ENCODE data around the gene CAMK1.

The CAMK1 gene

GRCh38 chr3:9806137-9806536, 36.4 kb upstream of the CAMK1 start:
- TF ChIP-seq CTCF (IDR thresholded peaks at IDR 0.05; ENCODE audit: low read depth, low read length, missing control alignments): no peak
- H3K4me3 ChIP-seq (replicated peaks; ENCODE audit: low read depth, low read length): no peak overlapping the region
- DNase-seq (ENCODE audit: extremely low read depth, low read depth): no peak

GRCh38 chr3:9804996-9805395, 35.2 kb upstream of the CAMK1 start:
- H3K4me3 ChIP-seq (replicated peaks; ENCODE audit: low read depth, low read length): no peak overlapping the region
- DNase-seq (ENCODE audit: extremely low read depth, low read depth): no peak
- no peak for TF ChIP-seq CTCF (IDR thresholded peaks at IDR 0.05; ENCODE audit: low read depth, low read length, missing control alignments)

- no peak for DNase-seq (ENCODE audit: extremely low read depth, low read depth)
- H3K4me3 ChIP-seq (replicated peaks; ENCODE audit: low read depth, low read length): no peak overlapping the region
- TF ChIP-seq CTCF (IDR thresholded peaks at IDR 0.05; ENCODE audit: low read depth, low read length, missing control alignments): no peak
Measured at GRCh38 chr3:9803494-9803893, 33.7 kb upstream of the CAMK1 start.

- TF ChIP-seq CTCF (IDR thresholded peaks at IDR 0.05; ENCODE audit: low read depth, low read length, missing control alignments): peak; percentile 36
- no peak for DNase-seq (ENCODE audit: extremely low read depth, low read depth)
- no peak overlapping the region for H3K4me3 ChIP-seq (replicated peaks; ENCODE audit: low read depth, low read length)
Measured at GRCh38 chr3:9800529-9800928, 30.8 kb upstream of the CAMK1 start.

- H3K4me3 ChIP-seq (replicated peaks; ENCODE audit: low read depth, low read length): no peak overlapping the region
- no peak for DNase-seq (ENCODE audit: extremely low read depth, low read depth)
- TF ChIP-seq CTCF (IDR thresholded peaks at IDR 0.05; ENCODE audit: low read depth, low read length, missing control alignments): no peak
Measured at GRCh38 chr3:9797196-9797945, 27.6 kb upstream of the CAMK1 start.

- H3K4me3 ChIP-seq (replicated peaks; ENCODE audit: low read depth, low read length): no peak overlapping the region
- TF ChIP-seq CTCF (IDR thresholded peaks at IDR 0.05; ENCODE audit: low read depth, low read length, missing control alignments): no peak
- DNase-seq (ENCODE audit: extremely low read depth, low read depth): no peak
Measured at GRCh38 chr3:9795207-9795606, 25.5 kb upstream of the CAMK1 start.

GRCh38 chr3:9794400-9794799, 24.7 kb upstream of the CAMK1 start:
- no peak for DNase-seq (ENCODE audit: extremely low read depth, low read depth)
- TF ChIP-seq CTCF (IDR thresholded peaks at IDR 0.05; ENCODE audit: low read depth, low read length, missing control alignments): no peak
- H3K4me3 ChIP-seq (replicated peaks; ENCODE audit: low read depth, low read length): peak overlapping the region; percentile 81
